ENCODE results near the gene MYBPC2. TPM values are rescaled to one million over a fixed set of nuclear protein-coding genes. Genes with fewer than 3 reads are reported as not detected.

The MYBPC2 gene
- polyA plus RNA-seq, 1 of the 3 experiments (the other 2 are of a cell fraction): not detected

DNA sequence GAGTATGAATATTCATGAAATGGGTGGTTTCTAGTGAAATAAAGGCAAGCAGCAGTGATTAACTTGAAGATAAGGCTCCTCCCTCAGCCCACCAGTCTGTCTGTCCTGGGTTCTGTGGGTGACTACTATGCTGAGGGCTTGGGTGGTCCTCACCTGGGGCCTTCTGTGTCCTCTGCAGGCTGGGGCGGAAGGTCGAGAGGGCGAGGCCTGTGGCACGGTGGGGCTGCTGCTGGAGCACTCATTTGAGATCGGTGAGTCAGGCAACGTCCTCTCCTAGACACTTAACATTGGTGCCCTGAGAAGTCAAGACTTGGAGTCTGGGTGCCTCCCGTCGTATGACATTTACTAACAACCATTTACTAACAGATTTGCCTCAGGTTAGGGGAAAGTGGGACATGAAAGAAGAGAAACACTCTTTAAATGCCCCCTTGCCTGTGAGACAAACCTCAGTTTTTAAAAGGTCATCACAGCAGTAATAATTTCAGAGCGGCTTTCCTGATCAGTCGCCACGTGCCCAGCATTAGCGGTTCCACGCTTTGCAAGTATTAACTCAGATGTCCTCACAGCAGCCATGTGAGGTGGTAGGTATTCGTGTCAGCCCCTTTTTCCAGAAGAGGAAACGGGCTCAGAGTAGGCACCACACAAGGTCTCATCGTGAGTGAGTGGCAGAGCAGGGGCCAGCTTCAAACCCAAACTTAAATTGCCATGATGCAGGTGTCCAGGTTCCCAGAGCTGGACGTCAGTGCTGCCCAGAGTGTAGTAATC lies 45.2 kb downstream of the MYBPC2 start:
- TF ChIP-seq NRF1 (IDR thresholded peaks at IDR 0.05; ENCODE audit: low read depth, low read length) (no peak), TAF1 (IDR thresholded peaks at IDR 0.05; ENCODE audit: borderline replicate concordance, low read depth, low read length) (no peak), TEAD4 (IDR thresholded peaks at IDR 0.05; ENCODE audit: borderline replicate concordance, insufficient read depth) (no peak), GABPA (IDR thresholded peaks at IDR 0.05; ENCODE audit: low read depth) (no peak), SMC3 (IDR thresholded peaks at IDR 0.05; ENCODE audit: low read depth, low read length) (no peak), TCF12 (IDR thresholded peaks at IDR 0.05) (no peak), MEF2A (IDR thresholded peaks at IDR 0.05; ENCODE audit: borderline replicate concordance, low read depth) (no peak), RFX5 (IDR thresholded peaks at IDR 0.05; ENCODE audit: low read length) (no peak), YY1 (IDR thresholded peaks at IDR 0.05; ENCODE audit: low read depth) (no peak), IRF3 (IDR thresholded peaks at IDR 0.05; ENCODE audit: low read depth, low read length) (no peak), FOXJ3 (CRISPR knock-in tag; IDR thresholded peaks at IDR 0.05) (no peak), USF2 (IDR thresholded peaks at IDR 0.05; ENCODE audit: borderline replicate concordance, low read depth, low read length) (no peak), POLR2AphosphoS5 (IDR thresholded peaks at IDR 0.05; ENCODE audit: low read depth, low read length) (no peak), SIN3A (IDR thresholded peaks at IDR 0.05; ENCODE audit: borderline replicate concordance, low read depth, low read length) (no peak), ZBTB33 (IDR thresholded peaks at IDR 0.05; ENCODE audit: borderline replicate concordance, low read depth) (no peak), RAD21 (IDR thresholded peaks at IDR 0.05; ENCODE audit: low read length) (no peak), CHD2 (IDR thresholded peaks at IDR 0.05; ENCODE audit: low read length, partially characterized antibody) (no peak), FOSL2 (IDR thresholded peaks at IDR 0.05; ENCODE audit: borderline replicate concordance, low read depth) (no peak)
- TF ChIP-seq, protein P1, sequence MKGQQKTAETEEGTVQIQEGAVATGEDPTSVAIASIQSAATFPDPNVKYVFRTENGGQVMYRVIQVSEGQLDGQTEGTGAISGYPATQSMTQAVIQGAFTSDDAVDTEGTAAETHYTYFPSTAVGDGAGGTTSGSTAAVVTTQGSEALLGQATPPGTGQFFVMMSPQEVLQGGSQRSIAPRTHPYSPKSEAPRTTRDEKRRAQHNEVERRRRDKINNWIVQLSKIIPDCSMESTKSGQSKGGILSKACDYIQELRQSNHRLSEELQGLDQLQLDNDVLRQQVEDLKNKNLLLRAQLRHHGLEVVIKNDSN (IDR thresholded peaks at IDR 0.05; ENCODE audit: borderline replicate concordance, low read depth): no peak
- ChIA-PET CTCF (interaction anchor here (0.9 to 2.0 kb wide), 2 partner anchors 62 to 109 kb away, joined by 3 to 12 read pairs; no protein-coding TSS in a partner anchor), POLR2A (interaction anchor here (0.7 kb wide), 1 partner anchor 121 kb away, joined by 3 read pairs; no protein-coding TSS in a partner anchor)
- Histone ChIP-seq H3K9ac (no peak overlapping the region), H3K79me2 (ENCODE audit: insufficient read depth) (peaks cover 16% of the 10 kb centered on the region), H3F3A (replicated peaks; ENCODE audit: insufficient read depth) (peaks cover 2% of the 10 kb centered on the region), H3K9me2 (no peaks in the 10 kb centered on the region), H3K9me3 (no peaks in the 10 kb centered on the region), H3K4me3 (ENCODE audit: low read depth in 2 of 2, low read length in 1 of 2) (peak overlapping the region; percentile 83 to 93; a peak in 3 of 4 replicates), H3K36me3 (replicated peaks in 1 of 2; ENCODE audit: control insufficient read depth in 1 of 2, insufficient read depth in 2 of 2, low read length in 1 of 2) (peaks cover 10 to 31% of the 10 kb centered on the region in 2 experiments), H3K4me2 (peak overlapping the region; percentile 93), H2AFZ (ENCODE audit: low read depth) (no peak overlapping the region), H3K27ac (ENCODE audit: low read depth in 2 of 2, low read length in 1 of 2) (no peak overlapping the region), H3K4me1 (ENCODE audit: control insufficient read depth in 1 of 2, insufficient read depth in 2 of 2, low read depth in 1 of 2, low read length in 1 of 2) (peaks cover 6 to 9% of the 10 kb centered on the region in 2 experiments; a peak in 2 of 4 replicates), H3K27me3 (ENCODE audit: insufficient read depth) (no peaks in the 10 kb centered on the region), H4K20me1 (ENCODE audit: insufficient read depth) (no peaks in the 10 kb centered on the region)
- WGBS (ENCODE audit: low lambda C conversion rate): 92% methylated on average over 15 of the region's 17 CpGs
- no peak for DNase-seq

Data from SK-N-SH (cell line).